Left lung (tissue), 10 donors: ENCODE results near the gene DHCR7. TPM values are rescaled to one million over a fixed set of nuclear protein-coding genes. Genes with fewer than 3 reads are reported as not detected.

Experiments used
- ATAC-seq: fragments of 200-7000 bp; cut with Tn5 transposase; one replicate; pipeline ENCODE4 v1.9.1; 2020; ENCODE audit warnings: moderate library complexity
- DNase-seq, 4 donors: peaks; one replicate each; pipeline ENCODE4 v3.0.0-alpha.2; 2013 to 2020
- H3K27ac ChIP-seq, 2 donors: fragments of 200-600 bp; sonication (generic) in 1 of 2; one replicate each; pipeline versions ENCODE4 v1.5.0 to v1.8.0; 2020 to 2021
- H3K27me3 ChIP-seq, 2 donors: fragments of 200-600 bp; sonication (generic) in 1 of 2; one replicate each; pipeline versions ENCODE4 v1.5.0 to v1.8.0; 2020 to 2021
- H3K36me3 ChIP-seq, 2 donors: fragments of 200-600 bp; sonication (generic) in 1 of 2; one replicate each; pipeline versions ENCODE4 v1.5.0 to v1.8.0; 2020 to 2021
- H3K4me1 ChIP-seq, 2 donors: fragments of 200-600 bp; one replicate each; pipeline ENCODE4 v1.8.0; 2021
- H3K4me3 ChIP-seq, 2 donors: fragments of 200-600 bp; sonication (generic) in 1 of 2; one replicate each; pipeline versions ENCODE4 v1.5.0 to v1.8.0; 2020 to 2021; ENCODE audit warnings: mild to moderate bottlenecking in 1 of 2
- H3K9me3 ChIP-seq, 2 donors: fragments of 200-600 bp; sonication (generic) in 1 of 2; one replicate each; pipeline versions ENCODE4 v1.5.0 to v1.8.0; 2020 to 2021
- intact Hi-C, 2 donors: fragments of 100-400 bp; cut with DNase I; formaldehyde crosslinking; loops; one replicate each; pipeline versions ENCODE4 v1.11.2 to v1.14.2; 2022
- polyA plus RNA-seq, 6 donors: library from polyadenylated mRNA; unstranded; fragments of 120-200 nt; gene quantifications; one replicate each; pipeline ENCODE4 v1.2.1, GENCODE V29; 2013; ENCODE audit not compliant: insufficient read length in 6 of 6
- total RNA-seq, 2 donors: library from RNA; stranded (reverse); fragmentation: NEBNext Ultra II Directional; extraction: Animal tissue kit (Norgen Biotek cat#: 25700); gene quantifications; one replicate each; pipeline ENCODE4 v1.2.1, GENCODE V29; 2021
- TF ChIP-seq, protein P1 (sequence below), 2 donors: fragments of 200-600 bp; sonication (generic) in 1 of 2; IDR thresholded peaks; one replicate each; pipeline versions ENCODE4 v1.5.0 to v1.8.0; 2021; ENCODE audit warnings: antibody characterized with exemption in 2 of 2
- donor health status: DM: no; HTN: yes; CAD: no.
- donor health status: DM: no; HTN: no; CAD: no.

Gene DHCR7
- total and polyA plus RNA-seq, 8 donors = 14.6 to 200 (median 32.6) TPM

DNA sequence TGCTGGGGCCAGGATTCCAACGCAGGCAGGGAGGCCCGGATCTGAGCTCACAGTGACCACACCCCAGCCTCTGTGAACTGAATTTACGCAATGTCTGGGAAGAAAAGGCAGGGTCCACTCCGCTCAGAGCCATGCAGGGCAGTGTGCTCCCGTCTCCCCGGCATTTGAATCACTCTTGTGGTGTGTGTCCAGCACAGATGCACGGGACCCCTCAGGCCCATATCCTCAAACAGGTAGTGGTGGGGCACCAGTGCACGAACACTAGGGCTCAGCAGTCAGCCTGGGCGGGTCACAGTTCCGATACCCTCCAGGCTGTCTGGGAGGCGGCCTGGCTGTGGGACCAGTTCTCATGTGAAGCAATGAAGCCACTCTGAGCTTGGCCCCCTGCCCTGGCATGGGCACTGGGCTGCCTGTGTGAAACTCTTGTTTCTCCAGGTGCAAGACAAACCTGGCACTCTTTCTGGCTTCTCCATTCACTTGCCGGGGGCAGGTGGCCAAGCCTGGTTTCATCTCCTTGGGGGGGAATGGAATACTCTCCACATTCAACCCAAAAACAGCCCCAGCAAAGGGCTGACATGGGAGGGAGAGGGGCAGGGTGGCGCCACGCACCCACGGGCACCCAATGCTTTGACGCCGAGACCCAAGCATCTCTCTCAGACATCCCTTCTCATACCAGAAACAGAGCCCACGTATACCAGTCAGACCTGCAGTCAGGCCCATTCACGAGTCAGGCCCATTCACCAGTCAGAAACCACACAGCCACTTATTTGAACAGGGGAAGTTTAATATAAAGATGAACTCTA is 14.3 kb downstream of the DHCR7 start:
- peaks cover 0 to 3% of the 10 kb centered on the region in 2 donors for H3K4me1 ChIP-seq
- ATAC-seq (peak; percentile 87), DNase-seq (peak in 2 of 4 donors; percentile 19 to 45)
- intact Hi-C loops = no loop called here
- H3K9me3 ChIP-seq = no peaks in the 10 kb centered on the region
- H3K4me3 ChIP-seq = no peak overlapping the region
- H3K27ac ChIP-seq = no peak overlapping the region
- TF ChIP-seq, protein P1, sequence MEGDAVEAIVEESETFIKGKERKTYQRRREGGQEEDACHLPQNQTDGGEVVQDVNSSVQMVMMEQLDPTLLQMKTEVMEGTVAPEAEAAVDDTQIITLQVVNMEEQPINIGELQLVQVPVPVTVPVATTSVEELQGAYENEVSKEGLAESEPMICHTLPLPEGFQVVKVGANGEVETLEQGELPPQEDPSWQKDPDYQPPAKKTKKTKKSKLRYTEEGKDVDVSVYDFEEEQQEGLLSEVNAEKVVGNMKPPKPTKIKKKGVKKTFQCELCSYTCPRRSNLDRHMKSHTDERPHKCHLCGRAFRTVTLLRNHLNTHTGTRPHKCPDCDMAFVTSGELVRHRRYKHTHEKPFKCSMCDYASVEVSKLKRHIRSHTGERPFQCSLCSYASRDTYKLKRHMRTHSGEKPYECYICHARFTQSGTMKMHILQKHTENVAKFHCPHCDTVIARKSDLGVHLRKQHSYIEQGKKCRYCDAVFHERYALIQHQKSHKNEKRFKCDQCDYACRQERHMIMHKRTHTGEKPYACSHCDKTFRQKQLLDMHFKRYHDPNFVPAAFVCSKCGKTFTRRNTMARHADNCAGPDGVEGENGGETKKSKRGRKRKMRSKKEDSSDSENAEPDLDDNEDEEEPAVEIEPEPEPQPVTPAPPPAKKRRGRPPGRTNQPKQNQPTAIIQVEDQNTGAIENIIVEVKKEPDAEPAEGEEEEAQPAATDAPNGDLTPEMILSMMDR (IDR thresholded peaks at IDR 0.05) = no peak
- H3K27me3 ChIP-seq = no peaks in the 10 kb centered on the region
- H3K36me3 ChIP-seq = peaks cover 0 to 50% of the 10 kb centered on the region in 2 donors

DNA sequence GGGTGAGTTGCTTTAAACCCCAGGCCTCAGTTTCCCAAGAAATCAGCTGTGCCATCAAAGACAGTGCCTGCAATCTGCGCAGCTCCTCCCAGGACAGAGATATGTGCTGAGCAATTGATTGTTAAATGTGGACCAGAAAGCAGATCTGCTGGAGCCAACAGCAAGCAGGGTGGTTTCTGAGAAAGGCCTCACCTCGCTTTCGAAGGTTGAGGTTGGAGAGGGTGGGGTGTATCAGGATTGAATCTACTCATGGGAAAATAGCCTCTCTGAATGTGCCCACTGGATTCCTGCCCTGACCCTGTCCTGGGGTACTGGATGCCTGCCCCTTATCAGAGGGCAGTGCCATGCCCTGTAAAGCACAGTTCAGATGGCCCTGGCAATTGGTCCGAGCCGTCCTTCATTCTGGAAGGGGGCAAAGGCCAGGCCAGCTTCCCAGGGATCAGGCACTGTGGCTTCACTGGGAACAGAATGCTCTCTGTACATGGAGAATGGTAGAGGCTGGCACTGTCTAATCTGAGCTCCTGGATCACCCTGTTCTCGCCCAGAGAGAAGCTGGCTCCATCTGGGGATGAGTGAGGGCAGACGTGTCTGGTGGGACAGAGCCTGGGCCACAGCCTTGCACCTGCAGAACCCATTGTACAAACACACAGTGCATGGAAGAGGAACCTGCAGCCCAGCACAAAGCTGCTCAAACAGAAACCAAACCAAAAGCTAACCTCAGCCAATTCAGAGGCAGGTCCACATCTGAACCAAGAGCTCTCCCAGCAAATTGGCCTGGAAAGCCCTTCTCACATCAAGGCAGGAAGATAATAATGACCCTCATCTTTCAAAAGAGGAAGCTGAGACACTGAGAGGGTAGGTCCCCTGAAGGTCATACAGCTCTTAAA is 15.2 kb downstream of the DHCR7 start:
- TF ChIP-seq, protein P1 (IDR thresholded peaks at IDR 0.05) = no peak
- no peak overlapping the region for H3K27ac ChIP-seq
- no peaks in the 10 kb centered on the region for H3K9me3 ChIP-seq
- ATAC-seq (peak; percentile 37), DNase-seq (no peak)
- peaks cover 0 to 42% of the 10 kb centered on the region in 2 donors for H3K36me3 ChIP-seq
- intact Hi-C loops = no loop called here
- H3K27me3 ChIP-seq = no peaks in the 10 kb centered on the region
- no peak overlapping the region for H3K4me3 ChIP-seq
- H3K4me1 ChIP-seq = peaks cover 0 to 3% of the 10 kb centered on the region in 2 donors

DNA sequence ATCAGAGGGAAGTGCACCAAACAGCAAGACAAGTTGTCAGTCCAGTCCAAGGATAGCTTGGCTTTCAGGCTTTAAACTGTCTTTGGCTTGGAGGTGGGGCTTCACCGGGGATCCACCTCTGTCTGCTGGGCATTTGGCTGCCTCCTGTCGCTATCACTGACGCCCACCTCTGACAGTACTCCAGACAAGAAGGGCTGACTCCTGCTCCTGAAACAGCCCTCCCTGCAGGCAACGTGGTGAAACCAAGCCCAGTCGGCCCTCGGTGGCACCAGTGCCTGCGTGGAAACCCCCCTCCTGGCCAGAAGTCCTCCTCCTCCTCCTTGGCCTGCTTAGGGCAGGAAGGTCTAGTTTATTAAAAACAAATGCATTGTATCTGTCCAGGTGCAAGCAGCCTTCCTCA is 16.9 kb downstream of the DHCR7 start:
- peaks cover 0 to 24% of the 10 kb centered on the region in 2 donors for H3K36me3 ChIP-seq
- TF ChIP-seq, protein P1 (IDR thresholded peaks at IDR 0.05) = no peak
- intact Hi-C loops = no loop called here
- no peak overlapping the region for H3K27ac ChIP-seq
- H3K9me3 ChIP-seq = no peaks in the 10 kb centered on the region
- ATAC-seq (no peak), DNase-seq (no peak)
- H3K27me3 ChIP-seq = no peaks in the 10 kb centered on the region
- no peak overlapping the region for H3K4me3 ChIP-seq
- peaks cover 0 to 3% of the 10 kb centered on the region in 2 donors for H3K4me1 ChIP-seq

DNA sequence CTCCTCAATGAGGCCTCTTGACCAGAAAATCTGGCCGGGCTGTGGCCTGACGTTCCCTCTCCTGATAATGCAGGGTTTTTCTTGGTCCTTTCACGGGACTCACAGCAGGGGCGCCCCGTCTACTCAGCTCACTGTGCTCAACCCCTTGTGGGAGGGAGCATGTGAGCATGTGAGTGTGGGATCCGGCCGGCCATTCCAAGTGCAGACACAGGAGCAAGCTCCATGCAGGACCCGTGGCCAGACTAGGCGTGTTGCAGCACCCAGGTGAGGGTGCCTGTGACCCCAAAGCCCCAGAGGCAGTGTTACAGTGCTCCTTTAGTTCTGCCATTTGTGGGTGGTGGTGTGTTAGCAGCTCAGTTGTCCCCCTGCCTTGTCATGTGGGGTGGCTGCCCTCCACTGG is 18.0 kb downstream of the DHCR7 start:
- TF ChIP-seq, protein P1 (IDR thresholded peaks at IDR 0.05) = no peak
- Histone ChIP-seq H3K4me3 (no peak overlapping the region), H3K4me1 (peaks cover 0 to 3% of the 10 kb centered on the region in 2 donors), H3K27me3 (no peaks in the 10 kb centered on the region), H3K36me3 (peaks cover 0 to 13% of the 10 kb centered on the region in 2 donors), H3K9me3 (no peaks in the 10 kb centered on the region), H3K27ac (no peak overlapping the region)
- DNase-seq (no peak), ATAC-seq (no peak)
- intact Hi-C loops = no loop called here

DNA sequence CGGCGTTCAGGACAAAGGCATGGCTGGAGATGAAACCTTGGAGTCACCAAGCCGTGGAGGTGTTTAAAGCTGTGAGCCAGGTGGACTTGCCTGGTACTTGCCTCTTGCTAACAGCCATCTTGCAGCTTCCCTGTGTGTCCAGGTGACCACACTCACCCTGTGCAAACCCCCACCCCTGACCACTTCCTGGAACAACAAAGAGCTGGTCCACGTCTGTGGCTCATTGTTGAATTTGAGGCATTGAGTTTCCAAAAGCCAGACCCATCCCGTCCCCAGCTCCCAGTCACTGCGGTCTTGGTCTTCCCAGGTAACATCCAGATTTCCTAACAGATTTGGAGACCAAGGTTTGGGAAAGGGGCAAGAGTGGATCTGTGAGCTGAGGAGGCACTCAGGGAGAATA is 18.5 kb downstream of the DHCR7 start:
- intact Hi-C loops = no loop called here

More for the DNA sequence above, 18.5 kb downstream of the DHCR7 start:
- Histone ChIP-seq H3K27ac (no peak overlapping the region), H3K9me3 (no peaks in the 10 kb centered on the region), H3K36me3 (peaks cover 0 to 8% of the 10 kb centered on the region in 2 donors), H3K4me3 (no peak overlapping the region), H3K4me1 (peaks cover 0 to 3% of the 10 kb centered on the region in 2 donors), H3K27me3 (no peaks in the 10 kb centered on the region)
- DNase-seq (no peak), ATAC-seq (no peak)
- TF ChIP-seq, protein P1 (IDR thresholded peaks at IDR 0.05) = no peak
